GM12878 (cell line): Measurements from ENCODE around the gene MYO15B.

Experiments used
- ATF7 ChIP-seq: fragments of 450-650 bp; IDR thresholded peaks from 2 replicates; pipeline ENCODE4 v1.6.1; 2016; ENCODE audit warnings: low read depth, mild to moderate bottlenecking
- CHD1 ChIP-seq: IDR thresholded peaks from 2 replicates; pipeline ENCODE4 v1.6.1; 2012; ENCODE audit warnings: low read depth, low read length, improper control_type of control experiment
- CREB1 ChIP-seq: IDR thresholded peaks from 2 replicates; pipeline ENCODE4 v1.6.1; 2012; ENCODE audit warnings: low read depth, mild to moderate bottlenecking, inconsistent platforms
- MXI1 ChIP-seq: fragments of 150-350 bp; IDR thresholded peaks from 2 replicates; pipeline ENCODE4 v1.6.1; 2011; ENCODE audit warnings: low read depth, mild to moderate bottlenecking, inconsistent platforms, low read length, improper control_type of control experiment
- NFIC ChIP-seq: IDR thresholded peaks from 2 replicates; pipeline ENCODE4 v1.6.1; 2012; ENCODE audit warnings: low read depth, mild to moderate bottlenecking, inconsistent platforms, low read length, moderate library complexity
- POLR2AphosphoS5 ChIP-seq: IDR thresholded peaks from 2 replicates; pipeline ENCODE4 v1.6.1; 2011; ENCODE audit warnings: mild to moderate bottlenecking, low read length, inconsistent platforms
- SMAD5 ChIP-seq: IDR thresholded peaks from 2 replicates; pipeline ENCODE4 v1.6.1; 2016; ENCODE audit warnings: antibody characterized with exemption, low read depth
- SREBF2 ChIP-seq: IDR thresholded peaks from 2 replicates; pipeline ENCODE4 v1.6.1; 2012; ENCODE audit warnings: mild to moderate bottlenecking, low read length
- TF ChIP-seq, protein P1 (sequence below), 3 experiments: IDR thresholded peaks in 2 of 3; conservative IDR thresholded peaks in 1 of 3; 2 replicates each; pipeline ENCODE4 v1.5.1; 2011; ENCODE audit warnings: low read depth in 3 of 3, low read length in 3 of 3, mild to moderate bottlenecking in 3 of 3, control low read depth in 2 of 3, moderate library complexity in 2 of 3, inconsistent platforms in 1 of 3, mixed read lengths in 1 of 3; ENCODE audit not compliant: control insufficient read depth in 2 of 3, insufficient read depth in 1 of 3; ENCODE audit errors: extremely low read depth in 1 of 3

DNA sequence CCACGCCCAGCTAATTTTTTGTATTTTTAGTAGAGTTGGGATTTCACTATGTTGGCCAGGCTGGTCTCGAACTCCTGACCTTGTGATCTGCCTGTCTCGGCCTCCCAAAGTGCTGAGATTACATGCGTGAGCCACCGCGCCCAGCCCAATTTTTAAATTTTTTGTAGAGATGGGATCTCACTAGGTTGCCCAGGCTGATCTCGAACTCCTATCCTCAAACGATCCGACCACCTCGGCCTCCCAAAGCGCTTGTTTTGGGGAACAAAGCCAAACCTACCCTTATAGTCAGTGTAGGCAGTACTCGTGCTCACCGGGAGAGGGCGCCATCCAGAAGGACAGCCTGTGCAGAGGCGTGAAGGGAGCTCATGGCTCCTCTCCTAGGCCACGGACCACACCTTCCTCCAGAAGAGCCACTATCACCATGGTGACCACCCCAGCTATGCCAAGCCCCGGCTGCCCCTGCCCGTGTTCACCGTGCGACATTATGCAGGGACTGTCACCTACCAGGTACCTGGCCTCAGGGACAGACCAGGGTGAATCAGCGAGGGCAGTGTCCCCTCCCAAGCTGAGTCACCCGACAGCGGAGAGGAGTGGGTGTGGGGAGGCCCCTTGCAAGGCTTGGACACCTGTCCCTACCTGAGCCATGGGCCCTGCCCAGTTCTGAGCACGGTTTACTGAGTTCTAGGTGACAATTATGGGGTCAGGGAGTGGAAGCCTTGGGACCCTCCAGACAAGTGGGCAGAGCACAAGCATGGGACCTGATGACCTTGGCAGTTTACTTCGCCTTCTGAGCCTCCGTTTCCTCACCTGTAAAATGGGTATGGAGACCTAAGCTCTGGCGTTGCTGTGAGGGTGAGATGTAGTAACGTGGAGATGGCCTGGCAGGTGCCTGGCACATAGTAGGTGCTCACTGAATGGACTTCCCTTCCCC lies 13.7 kb downstream of the MYO15B start:
- TF ChIP-seq ATF7, result no peak
- no peak for TF ChIP-seq SMAD5
- TF ChIP-seq CHD1, result no peak
- TF ChIP-seq POLR2AphosphoS5, result no peak
- TF ChIP-seq CREB1, result no peak
- TF ChIP-seq SREBF2, result no peak
- TF ChIP-seq NFIC, result no peak
- TF ChIP-seq MXI1, result no peak
- TF ChIP-seq, protein P1, sequence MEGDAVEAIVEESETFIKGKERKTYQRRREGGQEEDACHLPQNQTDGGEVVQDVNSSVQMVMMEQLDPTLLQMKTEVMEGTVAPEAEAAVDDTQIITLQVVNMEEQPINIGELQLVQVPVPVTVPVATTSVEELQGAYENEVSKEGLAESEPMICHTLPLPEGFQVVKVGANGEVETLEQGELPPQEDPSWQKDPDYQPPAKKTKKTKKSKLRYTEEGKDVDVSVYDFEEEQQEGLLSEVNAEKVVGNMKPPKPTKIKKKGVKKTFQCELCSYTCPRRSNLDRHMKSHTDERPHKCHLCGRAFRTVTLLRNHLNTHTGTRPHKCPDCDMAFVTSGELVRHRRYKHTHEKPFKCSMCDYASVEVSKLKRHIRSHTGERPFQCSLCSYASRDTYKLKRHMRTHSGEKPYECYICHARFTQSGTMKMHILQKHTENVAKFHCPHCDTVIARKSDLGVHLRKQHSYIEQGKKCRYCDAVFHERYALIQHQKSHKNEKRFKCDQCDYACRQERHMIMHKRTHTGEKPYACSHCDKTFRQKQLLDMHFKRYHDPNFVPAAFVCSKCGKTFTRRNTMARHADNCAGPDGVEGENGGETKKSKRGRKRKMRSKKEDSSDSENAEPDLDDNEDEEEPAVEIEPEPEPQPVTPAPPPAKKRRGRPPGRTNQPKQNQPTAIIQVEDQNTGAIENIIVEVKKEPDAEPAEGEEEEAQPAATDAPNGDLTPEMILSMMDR (IDR thresholded peaks at IDR 0.05 in 2 of 3, conservative IDR thresholded peaks at IDR 0.05 in 1 of 3; ENCODE audit: control insufficient read depth in 2 of 3, extremely low read depth in 1 of 3, insufficient read depth in 1 of 3, low read depth in 3 of 3, low read length in 3 of 3), result peak; percentile 74 to 91 (median 79)
